ENCODE results near the gene OSER1. TPM values are rescaled to one million over a fixed set of nuclear protein-coding genes. Genes with fewer than 3 reads are reported as not detected.
"Not testable (repeated sequence)": the region's sequence is repeated elsewhere in the genome, so short reads cannot be mapped to it uniquely, and the experiment has no call there.

The OSER1 gene
- total RNA-seq, 4 donors from 2014 or later: 47.6 to 97.3 (median 70.3) TPM

DNA sequence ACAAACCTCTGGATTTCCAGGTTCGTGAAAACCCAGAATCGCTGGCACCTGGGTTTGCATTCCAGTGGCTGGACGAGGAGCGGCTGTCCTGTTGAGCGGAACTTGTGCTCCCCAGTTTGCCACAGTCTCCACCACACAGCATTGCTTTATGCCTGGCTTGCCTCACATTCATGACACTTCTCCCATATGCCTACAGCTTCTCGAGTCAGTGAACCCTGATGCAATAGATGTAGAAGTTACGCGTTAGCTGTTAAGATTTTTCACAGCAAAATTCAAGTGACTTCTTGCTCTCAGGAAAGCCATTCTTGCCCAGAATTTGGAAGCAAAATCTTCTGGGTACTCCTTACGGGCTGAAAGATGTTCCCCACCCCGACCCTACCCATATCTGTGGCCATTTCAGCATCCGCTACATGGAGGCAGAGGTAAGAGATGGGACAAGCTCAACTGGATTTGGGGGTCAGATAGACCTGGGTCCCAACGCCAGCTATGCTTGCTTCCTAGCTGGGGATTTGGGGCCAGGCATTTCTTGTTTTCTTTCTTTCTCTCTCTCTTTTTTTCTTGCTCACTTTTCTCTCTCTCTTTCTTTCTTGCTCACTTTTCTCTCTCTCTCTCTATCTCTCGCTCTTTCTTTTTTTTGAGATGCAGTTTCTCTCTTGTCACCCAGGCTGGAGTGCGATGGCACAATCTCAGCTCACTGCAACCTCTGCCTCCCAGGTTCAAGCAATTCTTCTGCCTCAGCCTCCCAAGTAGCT lies 24.2 kb upstream of the OSER1 start:
- WGBS, 2 donors (ENCODE audit: low coverage in 1 of 2): 80 to 88% methylated on average over 9 to 13 of the region's 14 CpGs
- Histone ChIP-seq H3K9me3 (no peaks in the 10 kb centered on the region), H3K4me1 (no peaks in the 10 kb centered on the region), H3K4me3 (no peak overlapping the region), H3K27ac (no peak overlapping the region), H3K27me3 (no peaks in the 10 kb centered on the region), H3K36me3 (no peaks in the 10 kb centered on the region)
- no peak for TF ChIP-seq POLR2AphosphoS5 (IDR thresholded peaks at IDR 0.05)
- no peak for TF ChIP-seq EP300 (IDR thresholded peaks at IDR 0.05)
- TF ChIP-seq, protein P1, sequence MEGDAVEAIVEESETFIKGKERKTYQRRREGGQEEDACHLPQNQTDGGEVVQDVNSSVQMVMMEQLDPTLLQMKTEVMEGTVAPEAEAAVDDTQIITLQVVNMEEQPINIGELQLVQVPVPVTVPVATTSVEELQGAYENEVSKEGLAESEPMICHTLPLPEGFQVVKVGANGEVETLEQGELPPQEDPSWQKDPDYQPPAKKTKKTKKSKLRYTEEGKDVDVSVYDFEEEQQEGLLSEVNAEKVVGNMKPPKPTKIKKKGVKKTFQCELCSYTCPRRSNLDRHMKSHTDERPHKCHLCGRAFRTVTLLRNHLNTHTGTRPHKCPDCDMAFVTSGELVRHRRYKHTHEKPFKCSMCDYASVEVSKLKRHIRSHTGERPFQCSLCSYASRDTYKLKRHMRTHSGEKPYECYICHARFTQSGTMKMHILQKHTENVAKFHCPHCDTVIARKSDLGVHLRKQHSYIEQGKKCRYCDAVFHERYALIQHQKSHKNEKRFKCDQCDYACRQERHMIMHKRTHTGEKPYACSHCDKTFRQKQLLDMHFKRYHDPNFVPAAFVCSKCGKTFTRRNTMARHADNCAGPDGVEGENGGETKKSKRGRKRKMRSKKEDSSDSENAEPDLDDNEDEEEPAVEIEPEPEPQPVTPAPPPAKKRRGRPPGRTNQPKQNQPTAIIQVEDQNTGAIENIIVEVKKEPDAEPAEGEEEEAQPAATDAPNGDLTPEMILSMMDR (IDR thresholded peaks at IDR 0.05): no peak
- TF ChIP-seq POLR2A (IDR thresholded peaks at IDR 0.05): no peak
- ATAC-seq: no peak

DNA sequence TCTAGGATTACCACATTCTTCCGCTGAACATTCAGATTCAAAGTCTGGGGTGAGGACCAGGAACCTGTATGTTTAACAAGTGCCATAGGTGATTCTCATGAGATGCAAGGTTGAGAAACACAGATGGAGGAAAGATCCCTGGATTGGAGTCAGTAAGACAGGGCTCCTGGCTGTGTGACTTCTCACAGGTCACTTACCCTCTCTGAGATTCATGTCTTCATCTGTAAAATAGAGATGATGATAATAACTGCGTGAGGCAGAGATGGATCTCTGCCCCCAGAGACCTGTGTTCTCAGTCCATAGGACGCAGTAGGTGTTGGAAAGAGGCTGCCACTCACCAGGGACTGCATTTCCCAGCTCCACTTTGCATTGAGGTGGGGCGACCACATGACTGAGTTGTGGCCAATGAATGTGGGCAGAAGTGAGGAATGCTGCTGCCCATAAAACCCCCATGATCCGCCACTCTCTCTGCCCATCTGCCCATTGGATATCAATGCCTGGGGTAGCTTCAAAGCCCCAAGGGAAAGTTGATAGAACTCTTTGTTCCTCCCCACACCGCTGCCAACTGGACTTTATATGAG lies 23.0 kb upstream of the OSER1 start:
- Histone ChIP-seq H3K9me3 (no peaks in the 10 kb centered on the region), H3K27me3 (no peaks in the 10 kb centered on the region), H3K27ac (no peak overlapping the region), H3K36me3 (no peaks in the 10 kb centered on the region), H3K4me3 (no peak overlapping the region), H3K4me1 (no peaks in the 10 kb centered on the region)
- no peak for ATAC-seq
- TF ChIP-seq EP300 (IDR thresholded peaks at IDR 0.05) (no peak), POLR2A (IDR thresholded peaks at IDR 0.05) (no peak)
- WGBS, 2 donors (ENCODE audit: low coverage in 1 of 2): 80 to 100% methylated on average over 1 to 4 of the region's 6 CpGs

DNA sequence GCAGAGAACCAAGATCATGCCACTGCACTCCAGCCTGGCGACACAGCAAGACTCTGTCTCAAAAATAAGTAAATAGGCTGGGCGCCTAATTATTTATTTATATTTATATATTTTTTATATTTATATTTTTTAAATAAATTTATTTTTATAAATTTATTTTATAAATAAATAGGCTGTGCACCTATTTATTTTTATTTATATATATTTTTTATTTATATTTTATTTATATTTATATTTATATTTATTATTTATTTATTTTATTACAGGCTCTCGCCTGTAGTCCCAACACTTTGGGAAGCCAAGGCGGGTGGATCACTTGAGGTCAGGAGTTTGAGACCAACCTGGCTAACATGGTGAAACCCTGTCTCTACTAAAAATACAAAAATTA lies 21.9 kb upstream of the OSER1 start:
- not testable (repeated sequence) for H3K27ac ChIP-seq, H3K27me3 ChIP-seq, H3K4me1 ChIP-seq, H3K9me3 ChIP-seq, H3K36me3 ChIP-seq, H3K4me3 ChIP-seq, ATAC-seq
- 85 to 95% methylated on average over 2 to 4 of the region's 4 CpGs for whole genome bisulfite sequencing, 2 donors (ENCODE audit: low coverage in 1 of 2)

DNA sequence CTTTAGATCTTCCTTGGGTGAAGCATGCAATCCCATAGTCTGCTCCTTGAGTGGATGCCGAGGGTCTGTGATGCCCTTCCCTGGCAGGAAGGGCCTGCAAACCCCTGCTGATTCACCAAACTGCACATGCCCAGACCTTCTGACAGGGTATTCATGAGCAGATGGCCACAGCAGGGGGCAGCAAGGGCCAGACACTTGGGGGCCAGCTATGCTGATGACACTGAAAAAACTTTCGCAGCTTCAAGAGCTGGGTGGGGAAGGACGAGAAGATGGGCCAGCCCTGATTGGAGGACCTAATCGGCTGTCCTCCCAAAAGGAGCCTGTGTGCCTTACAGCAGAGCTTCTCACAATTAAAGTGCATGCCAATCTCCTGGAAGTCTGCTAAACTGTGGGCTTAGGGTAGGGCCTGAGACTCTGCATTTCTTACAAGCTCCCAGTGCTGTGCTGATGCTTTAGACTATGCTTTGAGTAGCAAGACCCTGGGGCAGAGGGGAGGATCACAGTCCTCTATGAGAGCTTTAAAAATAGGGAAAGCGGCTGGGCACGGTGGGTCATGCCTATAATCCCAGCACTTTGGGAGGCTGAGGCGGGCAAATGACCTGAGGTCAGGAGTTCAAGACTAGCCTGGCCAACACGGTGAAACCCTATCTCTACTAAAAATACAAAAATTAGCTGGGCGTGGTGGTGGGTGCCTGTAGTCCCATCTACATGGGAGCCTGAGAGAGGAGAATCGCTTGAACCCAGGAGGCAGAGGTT lies 21.3 kb upstream of the OSER1 start:
- ATAC-seq: no peak
- no peak for TF ChIP-seq POLR2AphosphoS5 (IDR thresholded peaks at IDR 0.05)
- TF ChIP-seq POLR2A (IDR thresholded peaks at IDR 0.05): no peak
- TF ChIP-seq EP300 (IDR thresholded peaks at IDR 0.05): no peak
- TF ChIP-seq, protein P1 (IDR thresholded peaks at IDR 0.05): no peak
- Histone ChIP-seq H3K9me3 (no peaks in the 10 kb centered on the region), H3K36me3 (no peaks in the 10 kb centered on the region), H3K27ac (no peak overlapping the region), H3K4me3 (no peak overlapping the region), H3K4me1 (no peaks in the 10 kb centered on the region), H3K27me3 (no peaks in the 10 kb centered on the region)
- 75 to 100% methylated on average over 1 to 9 of the region's 10 CpGs for WGBS, 2 donors (ENCODE audit: low coverage in 1 of 2)

DNA sequence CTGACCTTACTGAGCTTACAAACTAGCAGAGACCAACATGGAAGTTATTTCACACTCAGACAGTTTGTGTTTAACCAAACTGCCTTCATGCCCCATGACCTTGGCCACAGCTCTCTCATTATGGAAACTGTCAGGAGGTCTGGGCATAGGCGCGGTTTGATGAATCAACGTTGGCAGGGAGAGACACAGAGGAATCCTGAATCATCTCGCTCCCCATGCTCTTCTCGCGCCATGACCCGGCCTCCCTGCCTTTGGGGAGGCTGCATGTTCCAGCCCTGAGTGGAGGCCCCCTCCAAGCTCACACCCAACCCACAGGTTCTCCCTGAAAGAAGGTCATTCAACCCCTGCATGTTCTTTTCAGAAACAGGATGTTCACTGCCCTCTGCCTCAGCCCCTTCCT lies 20.6 kb upstream of the OSER1 start:
- no peak for ATAC-seq
- Histone ChIP-seq H3K27me3 (no peaks in the 10 kb centered on the region), H3K4me1 (no peaks in the 10 kb centered on the region), H3K9me3 (no peaks in the 10 kb centered on the region), H3K27ac (no peak overlapping the region), H3K36me3 (no peaks in the 10 kb centered on the region), H3K4me3 (no peak overlapping the region)
- 89% methylated on average over 7 of the region's 7 CpGs; no CpG with 5 or more reads in 1 of the 2 donors for WGBS, 2 donors (ENCODE audit: low coverage in 1 of 2)
- TF ChIP-seq, protein P1 (IDR thresholded peaks at IDR 0.05): no peak
- TF ChIP-seq POLR2A (IDR thresholded peaks at IDR 0.05): no peak
- TF ChIP-seq POLR2AphosphoS5 (IDR thresholded peaks at IDR 0.05): no peak
- no peak for TF ChIP-seq EP300 (IDR thresholded peaks at IDR 0.05)

All from gastroesophageal sphincter (tissue), 4 donors.